Endothelial cell of umbilical vein (primary cell): ENCODE results near the gene RIPK3. TPM values are rescaled to one million over a fixed set of nuclear protein-coding genes. Genes with fewer than 3 reads are reported as not detected.

Experiments
- BruUV-seq: library from RNA; stranded (reverse); fragments of 400-500 nt; replicated peaks from 2 replicates; lab custom pipeline; 2021; lab: Mats Ljungman, UMichigan
- CTCF ChIA-PET: fragments of 300-600, 350-600 bp; sonication (Branson Sonifier 250); formaldehyde crosslinking; loops from one replicate; lab custom pipeline; 2021; ENCODE audit warnings: antibody characterized with exemption, inconsistent platforms; lab: Charles Lee
- POLR2A ChIA-PET: fragments of 300-600, 350-600 bp; sonication (Branson Sonifier 250); formaldehyde crosslinking; loops from one replicate; lab custom pipeline; 2021; ENCODE audit warnings: antibody characterized with exemption, inconsistent platforms; lab: Charles Lee
- DNase-seq: peaks from one replicate; pipeline ENCODE4 v3.0.0-alpha.2; 2011; ENCODE audit warnings: low read depth, low spot score
- FAIRE-seq: peaks from 2 replicates; lab custom pipeline; 2011; peaks lifted over from hg19 to GRCh38; lab: Jason Lieb, UNC
- H2AFZ ChIP-seq: 2 replicates; pipeline ENCODE4 v1.6.0; 2012; ENCODE audit warnings: low read depth, low read length, control low read depth, inconsistent platforms
- H3K27ac ChIP-seq: 2 replicates; pipeline ENCODE4 v1.5.1; 2011; ENCODE audit warnings: low read depth, mild to moderate bottlenecking, control low read depth, low read length, moderate library complexity; ENCODE audit not compliant: insufficient read depth
- H3K27me3 ChIP-seq, 2 experiments: 2 replicates each; pipeline versions ENCODE4 v1.6.0 to v1.6.1; 2011; ENCODE audit warnings: low read length in 2 of 2, mixed read lengths in 1 of 2; ENCODE audit not compliant: control insufficient read depth in 2 of 2, insufficient read depth in 2 of 2
- H3K36me3 ChIP-seq, 2 experiments: 2 replicates in 1 of 2; 3 replicates in 1 of 2; pipeline ENCODE4 v1.5.1; 2011; ENCODE audit warnings: low read length in 2 of 2, mild to moderate bottlenecking in 1 of 2, moderate library complexity in 1 of 2; ENCODE audit not compliant: control insufficient read depth in 2 of 2, insufficient read depth in 2 of 2; ENCODE audit errors: extremely low read depth in 1 of 2
- H3K4me1 ChIP-seq: 3 replicates; pipeline ENCODE4 v1.5.1; 2011; ENCODE audit warnings: mild to moderate bottlenecking, low read length; ENCODE audit not compliant: control insufficient read depth, insufficient read depth; ENCODE audit errors: extremely low read depth
- H3K4me2 ChIP-seq: 2 replicates; pipeline ENCODE4 v1.6.1; 2011; ENCODE audit warnings: low read length, control low read depth, mixed read lengths; ENCODE audit not compliant: insufficient read depth
- H3K4me3 ChIP-seq, 3 experiments: fragments of 200-600 bp in 1 of 3; sonication (generic), shearing (Covaris generic) in 1 of 3; replicated peaks in 1 of 3; 2 replicates each; pipeline ENCODE4 v1.5.1; 2011 to 2016; ENCODE audit warnings: control low read depth in 3 of 3, low read length in 3 of 3, mild to moderate bottlenecking in 2 of 3, inconsistent platforms in 1 of 3, low read depth in 1 of 3, moderate library complexity in 1 of 3; ENCODE audit not compliant: insufficient read depth in 1 of 3
- H3K79me2 ChIP-seq: 2 replicates; pipeline ENCODE4 v1.6.0; 2012; ENCODE audit warnings: low read length, inconsistent platforms; ENCODE audit not compliant: control insufficient read depth, insufficient read depth
- H3K9ac ChIP-seq: replicated peaks from 2 replicates; pipeline ENCODE3; 2011; ENCODE audit warnings: low read length, control low read depth; ENCODE audit not compliant: insufficient read depth; ENCODE audit errors: extremely low read depth
- H3K9me1 ChIP-seq: replicated peaks from 3 replicates; pipeline ENCODE4 v1.6.0; 2011; ENCODE audit warnings: mild to moderate bottlenecking, low read length; ENCODE audit not compliant: control insufficient read depth, insufficient read depth; ENCODE audit errors: extremely low read depth
- H3K9me3 ChIP-seq: replicated peaks from 2 replicates; pipeline ENCODE4 v1.5.1; 2012; ENCODE audit warnings: low read length, inconsistent platforms; ENCODE audit not compliant: control insufficient read depth, insufficient read depth
- H4K20me1 ChIP-seq: replicated peaks from 2 replicates; pipeline ENCODE3; 2011; ENCODE audit warnings: mild to moderate bottlenecking, low read length; ENCODE audit not compliant: control insufficient read depth, insufficient read depth; ENCODE audit errors: extremely low read depth
- EZH2 ChIP-seq: IDR thresholded peaks from 2 replicates; pipeline ENCODE4 v1.6.1; 2012; ENCODE audit warnings: borderline replicate concordance, low read depth, mild to moderate bottlenecking, moderate library complexity, low read length, inconsistent platforms; ENCODE audit not compliant: severe bottlenecking
- FOS ChIP-seq: IDR thresholded peaks from 2 replicates; pipeline ENCODE4 v1.6.1; 2011; ENCODE audit warnings: mild to moderate bottlenecking, low read length, moderate library complexity, borderline replicate concordance; ENCODE audit not compliant: insufficient read depth
- GATA2 ChIP-seq: IDR thresholded peaks from 2 replicates; pipeline ENCODE4 v1.7.0; 2011; ENCODE audit warnings: low read depth, mild to moderate bottlenecking, moderate library complexity, mixed read lengths, low read length; ENCODE audit not compliant: insufficient read length, insufficient read depth
- JUN ChIP-seq: IDR thresholded peaks from 2 replicates; pipeline ENCODE4 v1.6.1; 2011; ENCODE audit warnings: borderline replicate concordance, low read depth; ENCODE audit not compliant: insufficient read length, insufficient read depth
- MYC ChIP-seq: IDR thresholded peaks from one replicate; pipeline ENCODE4 v1.6.1; 2011; ENCODE audit warnings: mild to moderate bottlenecking, low read depth, low read length
- POLR2A ChIP-seq: IDR thresholded peaks from 2 replicates; pipeline ENCODE4 v1.6.1; 2012; ENCODE audit warnings: low read depth, mild to moderate bottlenecking, control low read depth, low read length
- POLR2AphosphoS5 ChIP-seq: IDR thresholded peaks from 2 replicates; pipeline ENCODE4 v1.6.1; 2012; ENCODE audit warnings: low read depth, mild to moderate bottlenecking, control low read depth, low read length, moderate library complexity; ENCODE audit not compliant: insufficient read depth
- dilution Hi-C: fragments of 300-500 bp; cut with MboI; formaldehyde crosslinking; loops from one replicate; pipeline ENCODE4 v1.15.0; 2019; ENCODE audit warnings: low sequenced_read_pairs; ENCODE audit not compliant: extremely low pct_ligation_motif_present
- intact Hi-C: fragments of 100-400 bp; cut with micrococcal nuclease; formaldehyde crosslinking; loops from one replicate; pipeline ENCODE4 v1.10.0; 2022
- polyA plus RNA-seq, 4 experiments: library from polyadenylated mRNA; depleted of rRNA in 3 of 4; stranded (reverse) in 3 of 4; unstranded in 1 of 4; fragments of >200 nt; gene quantifications; 2 replicates each; pipeline versions ENCODE4 v1.2.1 to v1.2.3, GENCODE V29; 2011 to 2012; ENCODE audit warnings: missing spikeins in 1 of 4
- total RNA-seq: library from RNA; stranded (reverse); gene quantifications from 2 replicates; pipeline ENCODE4 v1.2.3, GENCODE V29; 2021
- TF ChIP-seq, protein P1 (sequence below), 2 donors: IDR thresholded peaks; 1 replicate in 1 of 2; 2 replicates in 1 of 2; pipeline ENCODE4 v1.5.1; 2011; ENCODE audit warnings: low read length in 2 of 2, mild to moderate bottlenecking in 2 of 2, moderate library complexity in 2 of 2, control low read depth in 1 of 2, inconsistent platforms in 1 of 2, low read depth in 1 of 2; ENCODE audit not compliant: insufficient read depth in 1 of 2; ENCODE audit errors: extremely low read depth in 1 of 2
- TF ChIP-seq, protein P2 (sequence below): IDR thresholded peaks from 2 replicates; pipeline ENCODE4 v1.6.1; 2011; ENCODE audit not compliant: insufficient read depth, insufficient read length

Gene RIPK3
- total and polyA plus RNA-seq, 2 donors (not counting 3 experiments of a cell fraction or from before 2014, with no cell fraction given): 3.1 to 5.1 TPM

DNA sequence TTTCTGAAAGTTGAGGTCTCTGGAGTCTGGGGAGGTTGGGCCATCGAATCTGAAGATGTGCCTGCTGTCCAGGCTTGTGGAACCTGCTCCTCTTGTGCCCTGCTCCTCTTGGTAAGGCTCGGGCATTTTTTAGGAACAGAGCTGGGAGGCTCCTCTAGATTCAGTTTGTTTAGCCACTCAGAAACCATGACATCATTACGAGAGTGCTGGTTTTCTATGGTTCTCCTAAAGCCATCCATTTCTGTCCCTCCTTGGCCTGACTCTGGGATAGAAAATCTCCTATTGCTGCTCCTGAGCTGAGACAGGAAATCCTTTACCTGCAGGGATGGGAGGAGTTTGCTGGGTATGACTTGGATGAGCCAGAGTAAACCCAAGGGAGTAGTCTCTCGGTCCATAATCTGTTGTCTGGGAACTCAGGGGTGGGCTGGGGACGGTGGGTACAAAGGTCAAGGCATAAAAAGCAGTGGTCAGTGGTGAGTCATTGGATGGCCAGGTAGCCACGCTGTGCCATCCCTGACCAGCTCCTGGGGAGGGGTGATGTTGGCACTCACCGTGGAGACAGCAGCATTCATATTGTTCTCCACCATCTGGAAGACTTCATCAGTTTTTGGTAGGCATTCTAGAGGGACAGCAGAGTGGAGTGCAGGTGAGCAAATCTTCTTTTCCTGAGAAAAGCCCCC lies 2.5 kb downstream of the RIPK3 start:
- intact Hi-C loops: no loop called here
- TF ChIP-seq JUN: no peak
- no peak for TF ChIP-seq FOS
- TF ChIP-seq POLR2AphosphoS5: no peak
- TF ChIP-seq GATA2: no peak
- TF ChIP-seq, protein P1, sequence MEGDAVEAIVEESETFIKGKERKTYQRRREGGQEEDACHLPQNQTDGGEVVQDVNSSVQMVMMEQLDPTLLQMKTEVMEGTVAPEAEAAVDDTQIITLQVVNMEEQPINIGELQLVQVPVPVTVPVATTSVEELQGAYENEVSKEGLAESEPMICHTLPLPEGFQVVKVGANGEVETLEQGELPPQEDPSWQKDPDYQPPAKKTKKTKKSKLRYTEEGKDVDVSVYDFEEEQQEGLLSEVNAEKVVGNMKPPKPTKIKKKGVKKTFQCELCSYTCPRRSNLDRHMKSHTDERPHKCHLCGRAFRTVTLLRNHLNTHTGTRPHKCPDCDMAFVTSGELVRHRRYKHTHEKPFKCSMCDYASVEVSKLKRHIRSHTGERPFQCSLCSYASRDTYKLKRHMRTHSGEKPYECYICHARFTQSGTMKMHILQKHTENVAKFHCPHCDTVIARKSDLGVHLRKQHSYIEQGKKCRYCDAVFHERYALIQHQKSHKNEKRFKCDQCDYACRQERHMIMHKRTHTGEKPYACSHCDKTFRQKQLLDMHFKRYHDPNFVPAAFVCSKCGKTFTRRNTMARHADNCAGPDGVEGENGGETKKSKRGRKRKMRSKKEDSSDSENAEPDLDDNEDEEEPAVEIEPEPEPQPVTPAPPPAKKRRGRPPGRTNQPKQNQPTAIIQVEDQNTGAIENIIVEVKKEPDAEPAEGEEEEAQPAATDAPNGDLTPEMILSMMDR (IDR thresholded peaks at IDR 0.05; ENCODE audit: extremely low read depth in 1 of 2, insufficient read depth in 1 of 2, low read depth in 1 of 2, low read length in 2 of 2): no peak
- no peak for TF ChIP-seq POLR2A
- TF ChIP-seq MYC: no peak
- TF ChIP-seq, protein P2, sequence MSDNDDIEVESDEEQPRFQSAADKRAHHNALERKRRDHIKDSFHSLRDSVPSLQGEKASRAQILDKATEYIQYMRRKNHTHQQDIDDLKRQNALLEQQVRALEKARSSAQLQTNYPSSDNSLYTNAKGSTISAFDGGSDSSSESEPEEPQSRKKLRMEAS: no peak
- TF ChIP-seq EZH2: no peak
- H4K20me1 ChIP-seq: no peaks in the 10 kb centered on the region
- no peak overlapping the region for H3K4me2 ChIP-seq
- H3K27ac ChIP-seq: no peak overlapping the region
- POLR2A ChIA-PET: no interaction called here
- FAIRE-seq (no peak), DNase-seq (no peak)
- H2AFZ ChIP-seq: no peak overlapping the region
- H3K4me3 ChIP-seq: no peak overlapping the region
- H3K36me3 ChIP-seq: no peaks in the 10 kb centered on the region
- BruUV-seq: no TSS peak
- peaks cover 36% of the 10 kb centered on the region for H3K4me1 ChIP-seq
- CTCF ChIA-PET: interaction anchor here (0.5 to 20.1 kb wide), 4 partner anchors 9 to 373 kb away, joined by 3 to 811 read pairs (median 12); partner anchors contain the start of genes CBLN3 and KHNYN
- peaks cover 5 to 9% of the 10 kb centered on the region in 2 experiments for H3K27me3 ChIP-seq
- dilution Hi-C loops: no loop called here
- no peaks in the 10 kb centered on the region for H3K9me3 ChIP-seq
- no peaks in the 10 kb centered on the region for H3K9me1 ChIP-seq
- H3K9ac ChIP-seq: no peak overlapping the region
- no peaks in the 10 kb centered on the region for H3K79me2 ChIP-seq
